HEK293 (cell line): ENCODE results near the gene MASP1.

Source experiments
- KLF9 ChIP-seq: fragments of 450-650 bp; formaldehyde crosslinking; IDR thresholded peaks from 2 replicates; pipeline ENCODE4 v1.5.1; 2016; ENCODE audit warnings: missing biosample characterization, missing genetic modification characterization, low read depth
- ZBTB1 ChIP-seq: fragments of 450-650 bp; formaldehyde crosslinking; IDR thresholded peaks from 2 replicates; pipeline ENCODE4 v1.5.1; 2016; ENCODE audit warnings: missing biosample characterization, missing genetic modification characterization
- ZBTB48 ChIP-seq: fragments of 450-650 bp; formaldehyde crosslinking; IDR thresholded peaks from 2 replicates; pipeline ENCODE4 v1.5.1; 2016; ENCODE audit warnings: missing biosample characterization, missing genetic modification characterization
- ZNF140 ChIP-seq: fragments of 450-650 bp; formaldehyde crosslinking; IDR thresholded peaks from 2 replicates; pipeline ENCODE4 v1.5.1; 2016; ENCODE audit warnings: missing biosample characterization, missing genetic modification characterization
- TF ChIP-seq, protein P1 (sequence below): fragments of 450-650 bp; formaldehyde crosslinking; optimal IDR thresholded peaks from 2 replicates; pipeline ENCODE3; 2016; ENCODE audit warnings: missing biosample characterization, mild to moderate bottlenecking, missing genetic modification characterization
- TF ChIP-seq, protein P2 (sequence below): fragments of 450-650 bp; formaldehyde crosslinking; IDR thresholded peaks from 2 replicates; pipeline ENCODE4 v1.5.1; 2016; ENCODE audit warnings: missing biosample characterization, missing genetic modification characterization
- TF ChIP-seq, protein P3 (sequence below): fragments of 450-650 bp; formaldehyde crosslinking; IDR thresholded peaks from 2 replicates; pipeline ENCODE4 v1.5.1; 2016; ENCODE audit warnings: missing biosample characterization, missing genetic modification characterization, low read depth
- TF ChIP-seq, protein P4 (sequence below): fragments of 450-650 bp; formaldehyde crosslinking; IDR thresholded peaks from 2 replicates; pipeline ENCODE4 v1.5.1; 2016; ENCODE audit warnings: missing biosample characterization, missing genetic modification characterization
- TF ChIP-seq, protein P5 (sequence below): IDR thresholded peaks from 2 replicates; pipeline ENCODE4 v1.6.1; 2011; ENCODE audit warnings: mild to moderate bottlenecking, low read depth, low read length, borderline replicate concordance
- TF ChIP-seq, protein P6 (sequence below): fragments of 450-650 bp; formaldehyde crosslinking; conservative IDR thresholded peaks from 2 replicates; pipeline ENCODE4 v1.5.1; 2016; ENCODE audit warnings: low read depth, missing biosample characterization, missing genetic modification characterization

DNA sequence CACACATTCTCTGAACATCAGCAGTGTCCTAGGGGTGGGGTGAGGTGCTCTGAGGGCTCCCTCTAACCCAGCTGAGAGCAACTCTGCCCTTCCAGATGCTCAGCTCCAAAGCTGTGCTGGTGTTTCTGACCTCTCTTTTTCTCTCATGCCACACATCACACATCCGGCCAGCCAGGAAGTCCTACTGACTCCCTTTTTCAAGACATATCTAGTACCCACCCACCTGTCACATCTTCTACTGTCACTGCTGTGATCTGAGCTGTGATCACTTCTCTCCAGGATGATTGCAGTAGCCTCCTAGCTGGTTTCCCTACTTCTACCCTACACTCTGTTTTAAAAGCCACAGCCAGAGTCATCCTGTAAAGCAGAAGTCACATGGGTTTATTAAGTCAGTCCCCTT is 30.2 kb upstream of the MASP1 start:
- TF ChIP-seq, protein P1, sequence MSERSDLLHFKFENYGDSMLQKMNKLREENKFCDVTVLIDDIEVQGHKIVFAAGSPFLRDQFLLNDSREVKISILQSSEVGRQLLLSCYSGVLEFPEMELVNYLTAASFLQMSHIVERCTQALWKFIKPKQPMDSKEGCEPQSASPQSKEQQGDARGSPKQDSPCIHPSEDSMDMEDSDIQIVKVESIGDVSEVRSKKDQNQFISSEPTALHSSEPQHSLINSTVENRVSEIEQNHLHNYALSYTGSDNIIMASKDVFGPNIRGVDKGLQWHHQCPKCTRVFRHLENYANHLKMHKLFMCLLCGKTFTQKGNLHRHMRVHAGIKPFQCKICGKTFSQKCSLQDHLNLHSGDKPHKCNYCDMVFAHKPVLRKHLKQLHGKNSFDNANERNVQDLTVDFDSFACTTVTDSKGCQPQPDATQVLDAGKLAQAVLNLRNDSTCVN (tag by site-specific recombination) = no peak
- TF ChIP-seq, protein P2, sequence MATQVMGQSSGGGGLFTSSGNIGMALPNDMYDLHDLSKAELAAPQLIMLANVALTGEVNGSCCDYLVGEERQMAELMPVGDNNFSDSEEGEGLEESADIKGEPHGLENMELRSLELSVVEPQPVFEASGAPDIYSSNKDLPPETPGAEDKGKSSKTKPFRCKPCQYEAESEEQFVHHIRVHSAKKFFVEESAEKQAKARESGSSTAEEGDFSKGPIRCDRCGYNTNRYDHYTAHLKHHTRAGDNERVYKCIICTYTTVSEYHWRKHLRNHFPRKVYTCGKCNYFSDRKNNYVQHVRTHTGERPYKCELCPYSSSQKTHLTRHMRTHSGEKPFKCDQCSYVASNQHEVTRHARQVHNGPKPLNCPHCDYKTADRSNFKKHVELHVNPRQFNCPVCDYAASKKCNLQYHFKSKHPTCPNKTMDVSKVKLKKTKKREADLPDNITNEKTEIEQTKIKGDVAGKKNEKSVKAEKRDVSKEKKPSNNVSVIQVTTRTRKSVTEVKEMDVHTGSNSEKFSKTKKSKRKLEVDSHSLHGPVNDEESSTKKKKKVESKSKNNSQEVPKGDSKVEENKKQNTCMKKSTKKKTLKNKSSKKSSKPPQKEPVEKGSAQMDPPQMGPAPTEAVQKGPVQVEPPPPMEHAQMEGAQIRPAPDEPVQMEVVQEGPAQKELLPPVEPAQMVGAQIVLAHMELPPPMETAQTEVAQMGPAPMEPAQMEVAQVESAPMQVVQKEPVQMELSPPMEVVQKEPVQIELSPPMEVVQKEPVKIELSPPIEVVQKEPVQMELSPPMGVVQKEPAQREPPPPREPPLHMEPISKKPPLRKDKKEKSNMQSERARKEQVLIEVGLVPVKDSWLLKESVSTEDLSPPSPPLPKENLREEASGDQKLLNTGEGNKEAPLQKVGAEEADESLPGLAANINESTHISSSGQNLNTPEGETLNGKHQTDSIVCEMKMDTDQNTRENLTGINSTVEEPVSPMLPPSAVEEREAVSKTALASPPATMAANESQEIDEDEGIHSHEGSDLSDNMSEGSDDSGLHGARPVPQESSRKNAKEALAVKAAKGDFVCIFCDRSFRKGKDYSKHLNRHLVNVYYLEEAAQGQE (tag by site-specific recombination) = no peak
- TF ChIP-seq, protein P3, sequence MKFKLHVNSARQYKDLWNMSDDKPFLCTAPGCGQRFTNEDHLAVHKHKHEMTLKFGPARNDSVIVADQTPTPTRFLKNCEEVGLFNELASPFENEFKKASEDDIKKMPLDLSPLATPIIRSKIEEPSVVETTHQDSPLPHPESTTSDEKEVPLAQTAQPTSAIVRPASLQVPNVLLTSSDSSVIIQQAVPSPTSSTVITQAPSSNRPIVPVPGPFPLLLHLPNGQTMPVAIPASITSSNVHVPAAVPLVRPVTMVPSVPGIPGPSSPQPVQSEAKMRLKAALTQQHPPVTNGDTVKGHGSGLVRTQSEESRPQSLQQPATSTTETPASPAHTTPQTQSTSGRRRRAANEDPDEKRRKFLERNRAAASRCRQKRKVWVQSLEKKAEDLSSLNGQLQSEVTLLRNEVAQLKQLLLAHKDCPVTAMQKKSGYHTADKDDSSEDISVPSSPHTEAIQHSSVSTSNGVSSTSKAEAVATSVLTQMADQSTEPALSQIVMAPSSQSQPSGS (tag by site-specific recombination) = no peak
- TF ChIP-seq ZNF140 (tag by site-specific recombination) = no peak
- TF ChIP-seq, protein P4, sequence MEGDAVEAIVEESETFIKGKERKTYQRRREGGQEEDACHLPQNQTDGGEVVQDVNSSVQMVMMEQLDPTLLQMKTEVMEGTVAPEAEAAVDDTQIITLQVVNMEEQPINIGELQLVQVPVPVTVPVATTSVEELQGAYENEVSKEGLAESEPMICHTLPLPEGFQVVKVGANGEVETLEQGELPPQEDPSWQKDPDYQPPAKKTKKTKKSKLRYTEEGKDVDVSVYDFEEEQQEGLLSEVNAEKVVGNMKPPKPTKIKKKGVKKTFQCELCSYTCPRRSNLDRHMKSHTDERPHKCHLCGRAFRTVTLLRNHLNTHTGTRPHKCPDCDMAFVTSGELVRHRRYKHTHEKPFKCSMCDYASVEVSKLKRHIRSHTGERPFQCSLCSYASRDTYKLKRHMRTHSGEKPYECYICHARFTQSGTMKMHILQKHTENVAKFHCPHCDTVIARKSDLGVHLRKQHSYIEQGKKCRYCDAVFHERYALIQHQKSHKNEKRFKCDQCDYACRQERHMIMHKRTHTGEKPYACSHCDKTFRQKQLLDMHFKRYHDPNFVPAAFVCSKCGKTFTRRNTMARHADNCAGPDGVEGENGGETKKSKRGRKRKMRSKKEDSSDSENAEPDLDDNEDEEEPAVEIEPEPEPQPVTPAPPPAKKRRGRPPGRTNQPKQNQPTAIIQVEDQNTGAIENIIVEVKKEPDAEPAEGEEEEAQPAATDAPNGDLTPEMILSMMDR (tag by site-specific recombination) = no peak
- no peak for TF ChIP-seq KLF9 (tag by site-specific recombination)
- TF ChIP-seq ZBTB48 (tag by site-specific recombination) = no peak
- TF ChIP-seq, protein P5, sequence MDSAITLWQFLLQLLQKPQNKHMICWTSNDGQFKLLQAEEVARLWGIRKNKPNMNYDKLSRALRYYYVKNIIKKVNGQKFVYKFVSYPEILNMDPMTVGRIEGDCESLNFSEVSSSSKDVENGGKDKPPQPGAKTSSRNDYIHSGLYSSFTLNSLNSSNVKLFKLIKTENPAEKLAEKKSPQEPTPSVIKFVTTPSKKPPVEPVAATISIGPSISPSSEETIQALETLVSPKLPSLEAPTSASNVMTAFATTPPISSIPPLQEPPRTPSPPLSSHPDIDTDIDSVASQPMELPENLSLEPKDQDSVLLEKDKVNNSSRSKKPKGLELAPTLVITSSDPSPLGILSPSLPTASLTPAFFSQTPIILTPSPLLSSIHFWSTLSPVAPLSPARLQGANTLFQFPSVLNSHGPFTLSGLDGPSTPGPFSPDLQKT = no peak
- TF ChIP-seq ZBTB1 (tag by site-specific recombination) = no peak
- TF ChIP-seq, protein P6, sequence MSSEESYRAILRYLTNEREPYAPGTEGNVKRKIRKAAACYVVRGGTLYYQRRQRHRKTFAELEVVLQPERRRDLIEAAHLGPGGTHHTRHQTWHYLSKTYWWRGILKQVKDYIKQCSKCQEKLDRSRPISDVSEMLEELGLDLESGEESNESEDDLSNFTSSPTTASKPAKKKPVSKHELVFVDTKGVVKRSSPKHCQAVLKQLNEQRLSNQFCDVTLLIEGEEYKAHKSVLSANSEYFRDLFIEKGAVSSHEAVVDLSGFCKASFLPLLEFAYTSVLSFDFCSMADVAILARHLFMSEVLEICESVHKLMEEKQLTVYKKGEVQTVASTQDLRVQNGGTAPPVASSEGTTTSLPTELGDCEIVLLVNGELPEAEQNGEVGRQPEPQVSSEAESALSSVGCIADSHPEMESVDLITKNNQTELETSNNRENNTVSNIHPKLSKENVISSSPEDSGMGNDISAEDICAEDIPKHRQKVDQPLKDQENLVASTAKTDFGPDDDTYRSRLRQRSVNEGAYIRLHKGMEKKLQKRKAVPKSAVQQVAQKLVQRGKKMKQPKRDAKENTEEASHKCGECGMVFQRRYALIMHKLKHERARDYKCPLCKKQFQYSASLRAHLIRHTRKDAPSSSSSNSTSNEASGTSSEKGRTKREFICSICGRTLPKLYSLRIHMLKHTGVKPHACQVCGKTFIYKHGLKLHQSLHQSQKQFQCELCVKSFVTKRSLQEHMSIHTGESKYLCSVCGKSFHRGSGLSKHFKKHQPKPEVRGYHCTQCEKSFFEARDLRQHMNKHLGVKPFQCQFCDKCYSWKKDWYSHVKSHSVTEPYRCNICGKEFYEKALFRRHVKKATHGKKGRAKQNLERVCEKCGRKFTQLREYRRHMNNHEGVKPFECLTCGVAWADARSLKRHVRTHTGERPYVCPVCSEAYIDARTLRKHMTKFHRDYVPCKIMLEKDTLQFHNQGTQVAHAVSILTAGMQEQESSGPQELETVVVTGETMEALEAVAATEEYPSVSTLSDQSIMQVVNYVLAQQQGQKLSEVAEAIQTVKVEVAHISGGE (tag by site-specific recombination) = no peak
